GM12878 (cell line): ENCODE results near the gene CPEB3. TPM values are rescaled to one million over a fixed set of nuclear protein-coding genes. Genes with fewer than 3 reads are reported as not detected.

Source experiments
- CUX1 ChIP-seq: IDR thresholded peaks from 2 replicates; pipeline ENCODE4 v1.6.1; 2012; ENCODE audit warnings: improper control_type of control experiment, low read depth, low read length; ENCODE audit not compliant: insufficient replicate concordance
- ELK1 ChIP-seq: IDR thresholded peaks from 2 replicates; pipeline ENCODE4 v1.6.1; 2012; ENCODE audit warnings: low read depth, low read length, improper control_type of control experiment
- NFXL1 ChIP-seq: fragments of 450-650 bp; IDR thresholded peaks from 2 replicates; pipeline ENCODE4 v1.6.1; 2017; ENCODE audit warnings: antibody characterized with exemption, mild to moderate bottlenecking, borderline replicate concordance
- SP1 ChIP-seq: IDR thresholded peaks from one replicate; pipeline ENCODE4 v1.6.1; 2011; ENCODE audit warnings: low read depth, low read length
- TCF7 ChIP-seq: IDR thresholded peaks from 2 replicates; pipeline ENCODE4 v1.6.1; 2014; ENCODE audit warnings: antibody characterized with exemption, borderline replicate concordance
- YBX1 ChIP-seq: fragments of 450-650 bp; IDR thresholded peaks from 2 replicates; pipeline ENCODE4 v1.6.1; 2016; ENCODE audit warnings: antibody characterized with exemption
- polyA plus RNA-seq, 11 experiments: library from polyadenylated mRNA; depleted of rRNA in 4 of 11; unstranded in 6 of 11; stranded (reverse) in 5 of 11; fragments of >200 nt; fragmentation: Nextera tagmentation in 4 of 11; fragmentation: Illumina TruSeq in 1 of 11; extraction: Ambion mirVana in 4 of 11; extraction: Trizol in 1 of 11; gene quantifications; 1 replicate in 1 of 11; 2 replicates in 10 of 11; pipeline versions ENCODE4 v1.2.1 to v1.2.3, GENCODE V29; 2011 to 2016; ENCODE audit warnings: inconsistent platforms in 2 of 11, missing spikeins in 2 of 11, low read depth in 1 of 11
- total RNA-seq, 4 experiments: library from RNA; depleted of rRNA in 3 of 4; stranded (reverse); fragments of >200 nt in 3 of 4; fragmentation: Illumina TruSeq in 1 of 4; extraction: Trizol in 1 of 4; gene quantifications; 2 replicates each; pipeline versions ENCODE4 v1.2.1 to v1.2.3, GENCODE V29; 2013 to 2021

Gene CPEB3
- total and polyA plus RNA-seq, 10 of the 15 experiments (the other 5 are each of a cell fraction or from before 2014, with no cell fraction given) = 0.50 to 2.3 (median 1.2) TPM

GRCh38 chr10:92102601-92103213, 188.2 kb downstream of the CPEB3 start (continued):
- TF ChIP-seq CUX1 (no peak), ELK1 (no peak), TCF7 (no peak), NFXL1 (no peak), SP1 (no peak), YBX1 (no peak)
